K562 treated with DMSO at 1 percent for 24 hours (cell line): ENCODE results near the gene MEGF8. TPM values are rescaled to one million over a fixed set of nuclear protein-coding genes. Genes with fewer than 3 reads are reported as not detected.

ENCODE experiments used
- total RNA-seq: library from RNA; unstranded; fragments of 300-600 nt; gene quantifications from 2 replicates; pipeline ENCODE4 v1.2.3, GENCODE V29; 2022; ENCODE audit warnings: low read depth; ENCODE audit not compliant: insufficient read depth

Gene MEGF8, protein sequence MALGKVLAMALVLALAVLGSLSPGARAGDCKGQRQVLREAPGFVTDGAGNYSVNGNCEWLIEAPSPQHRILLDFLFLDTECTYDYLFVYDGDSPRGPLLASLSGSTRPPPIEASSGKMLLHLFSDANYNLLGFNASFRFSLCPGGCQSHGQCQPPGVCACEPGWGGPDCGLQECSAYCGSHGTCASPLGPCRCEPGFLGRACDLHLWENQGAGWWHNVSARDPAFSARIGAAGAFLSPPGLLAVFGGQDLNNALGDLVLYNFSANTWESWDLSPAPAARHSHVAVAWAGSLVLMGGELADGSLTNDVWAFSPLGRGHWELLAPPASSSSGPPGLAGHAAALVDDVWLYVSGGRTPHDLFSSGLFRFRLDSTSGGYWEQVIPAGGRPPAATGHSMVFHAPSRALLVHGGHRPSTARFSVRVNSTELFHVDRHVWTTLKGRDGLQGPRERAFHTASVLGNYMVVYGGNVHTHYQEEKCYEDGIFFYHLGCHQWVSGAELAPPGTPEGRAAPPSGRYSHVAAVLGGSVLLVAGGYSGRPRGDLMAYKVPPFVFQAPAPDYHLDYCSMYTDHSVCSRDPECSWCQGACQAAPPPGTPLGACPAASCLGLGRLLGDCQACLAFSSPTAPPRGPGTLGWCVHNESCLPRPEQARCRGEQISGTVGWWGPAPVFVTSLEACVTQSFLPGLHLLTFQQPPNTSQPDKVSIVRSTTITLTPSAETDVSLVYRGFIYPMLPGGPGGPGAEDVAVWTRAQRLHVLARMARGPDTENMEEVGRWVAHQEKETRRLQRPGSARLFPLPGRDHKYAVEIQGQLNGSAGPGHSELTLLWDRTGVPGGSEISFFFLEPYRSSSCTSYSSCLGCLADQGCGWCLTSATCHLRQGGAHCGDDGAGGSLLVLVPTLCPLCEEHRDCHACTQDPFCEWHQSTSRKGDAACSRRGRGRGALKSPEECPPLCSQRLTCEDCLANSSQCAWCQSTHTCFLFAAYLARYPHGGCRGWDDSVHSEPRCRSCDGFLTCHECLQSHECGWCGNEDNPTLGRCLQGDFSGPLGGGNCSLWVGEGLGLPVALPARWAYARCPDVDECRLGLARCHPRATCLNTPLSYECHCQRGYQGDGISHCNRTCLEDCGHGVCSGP (N-terminal part only)
- total RNA-seq: 23.2 and 23.4 TPM in 2 replicates

DNA sequence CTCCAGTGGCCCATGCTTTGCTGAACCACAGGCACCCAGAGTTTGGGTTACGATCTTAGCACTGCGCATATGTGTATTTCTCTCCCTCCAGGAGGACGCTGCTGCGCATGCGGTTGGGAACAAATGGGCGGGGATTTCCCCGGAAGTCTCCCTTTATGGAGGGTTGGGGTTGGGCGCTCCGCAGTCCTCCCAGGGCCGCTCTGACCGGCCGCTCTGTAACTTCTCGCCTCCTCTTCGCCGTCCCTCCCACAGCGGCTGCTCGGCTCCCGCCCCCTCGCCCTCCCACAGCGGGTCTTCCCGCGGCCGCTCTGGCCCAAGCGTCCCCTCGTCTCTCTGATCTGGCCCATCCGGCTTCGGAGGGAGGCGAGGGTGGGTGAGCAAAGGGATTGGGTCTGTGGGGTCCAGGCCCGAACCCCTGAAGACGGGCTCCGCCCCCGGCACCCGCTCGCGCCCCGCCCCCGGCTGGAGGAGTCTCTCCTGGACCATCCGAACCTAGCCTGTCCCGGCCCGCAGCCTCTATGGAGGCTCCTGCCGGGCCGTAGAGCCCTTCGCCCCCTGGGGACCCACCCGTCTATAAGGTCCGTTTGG is at the start of gene MEGF8:
TSS of gene MEGF8 (plus strand) at position 328 of the 588 bp plus-strand sequence. CDS start 609 bp downstream, outside the sequence.

DNA sequence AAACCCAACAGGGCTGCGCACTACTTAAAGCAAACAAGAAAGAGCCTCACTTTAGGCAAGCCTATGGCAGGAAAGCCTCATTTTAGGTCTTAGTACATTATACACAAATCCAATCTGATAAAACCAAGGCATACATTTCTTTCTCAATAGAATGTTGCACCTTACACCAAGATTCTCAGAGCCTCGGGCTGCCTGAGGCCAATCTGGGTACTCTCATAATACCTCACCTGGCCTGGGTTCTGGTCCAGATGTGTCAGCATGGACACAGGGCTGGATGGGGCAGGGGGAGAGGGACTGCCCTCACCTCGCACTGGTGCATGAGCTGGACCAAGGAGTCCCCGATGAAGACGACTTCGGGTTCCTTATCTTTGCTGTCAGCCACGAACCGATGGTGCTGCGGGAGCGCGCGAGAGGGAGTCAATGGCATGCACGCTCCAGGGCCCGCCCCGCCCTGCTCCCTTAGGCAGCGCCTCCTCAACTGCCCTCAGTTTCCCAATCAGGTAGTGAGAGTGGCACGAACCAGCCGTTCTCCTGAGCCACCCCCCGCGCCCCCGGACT is 23.7 kb upstream of the MEGF8 start, which contains the start of gene PRR19:
TSS of gene PRR19 (plus strand) at position 487 of the 558 bp plus-strand sequence. CDS start 7,453 bp downstream, outside the sequence.

DNA sequence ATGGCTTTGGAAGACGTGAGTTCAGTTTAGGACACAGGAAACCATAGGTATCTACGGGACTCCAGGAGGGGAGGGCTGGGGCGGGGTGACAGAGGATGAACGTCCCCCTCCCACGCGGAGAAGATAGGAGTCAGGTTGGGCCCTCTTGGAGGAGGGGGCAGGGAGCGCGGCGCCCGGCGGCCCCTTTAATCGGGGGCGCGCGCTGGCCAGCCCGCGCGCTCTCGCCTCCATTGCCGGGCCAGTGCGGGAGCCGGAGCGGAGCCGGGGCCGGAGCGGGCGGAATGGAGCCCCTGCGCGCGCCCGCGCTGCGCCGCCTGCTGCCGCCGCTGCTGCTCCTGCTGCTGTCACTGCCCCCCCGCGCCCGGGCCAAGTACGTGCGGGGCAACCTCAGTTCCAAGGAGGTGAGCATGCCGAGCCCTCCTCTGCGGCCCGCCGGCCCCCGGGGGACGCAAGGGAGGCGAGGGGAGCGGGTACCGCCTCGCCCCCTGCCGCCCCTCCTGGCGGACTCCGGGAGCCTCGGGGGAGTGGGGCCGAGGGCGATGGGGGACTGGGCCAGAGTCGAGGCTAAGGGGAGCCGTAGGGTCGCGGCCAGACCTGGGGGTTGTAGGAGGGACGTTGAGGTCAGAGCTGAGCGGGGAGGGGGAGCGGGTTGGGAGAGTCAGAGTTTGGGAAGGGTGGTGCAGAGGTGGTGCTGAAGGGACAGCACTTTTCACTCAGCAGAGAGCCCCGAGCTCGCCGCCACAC is 12.2 kb upstream of the MEGF8 start, which contains the start of gene TMEM145:
TSS of gene TMEM145 (plus strand) at position 214 of the 744 bp plus-strand sequence. CDS start at position 282, 68 bp downstream.

DNA sequence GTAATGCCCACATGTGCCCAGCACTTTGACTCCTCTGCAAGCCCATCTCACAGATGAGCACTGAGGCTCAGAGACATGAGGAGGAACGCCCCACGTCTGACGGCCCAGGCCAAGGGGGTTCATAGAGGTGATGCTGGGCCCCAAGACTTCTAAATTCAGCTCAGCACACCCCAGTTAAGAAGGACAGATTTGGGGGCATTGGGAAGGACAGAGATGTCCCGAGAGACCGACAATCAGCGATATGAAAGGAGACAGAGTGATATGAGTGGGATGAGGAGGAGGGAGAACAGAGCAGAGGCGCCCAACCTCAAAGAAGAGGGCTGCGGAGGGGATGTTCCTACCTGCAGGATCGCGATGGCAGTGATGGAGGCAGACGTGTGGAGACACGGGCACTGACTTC is 64.5 kb downstream of the MEGF8 start, which contains the start of gene CNFN:
TSS of gene CNFN (minus strand) at position 399 of the 400 bp plus-strand sequence. CDS start 1,260 bp downstream, outside the sequence.

DNA sequence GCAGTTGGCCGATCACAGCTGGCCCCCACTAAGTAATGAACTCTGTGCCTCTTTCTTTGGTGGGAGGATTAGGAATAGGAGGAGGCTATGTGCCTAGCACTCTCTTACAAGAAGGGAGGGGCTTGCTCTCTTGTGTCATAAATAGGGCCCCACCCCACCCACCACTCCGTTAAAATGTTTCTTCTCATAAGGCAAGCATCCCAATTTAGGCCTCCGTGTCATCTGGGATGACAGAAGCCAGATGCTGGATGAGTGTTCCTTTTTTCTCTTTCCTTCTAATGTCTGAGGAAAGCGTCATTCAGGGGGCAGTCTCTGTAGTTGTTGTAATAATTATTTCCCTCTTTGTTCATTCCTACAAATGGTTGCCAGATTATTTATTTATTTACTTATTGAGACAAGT is 101.9 kb downstream of the MEGF8 start, which contains the start of gene LIPE:
TSS of gene LIPE (minus strand) at position 76 of the 400 bp plus-strand sequence. CDS start 239 bp downstream, outside the sequence.

Other genes with a start within 250 kb of the MEGF8 start
- 31.0 and 34.9 TPM in 2 replicates for gene ZNF574, start 249.5 kb upstream of the MEGF8 start, total RNA-seq
- gene POU2F2, start 193.2 kb upstream of the MEGF8 start, total RNA-seq: 0.97 and 1.0 TPM in 2 replicates
- 65.1 and 72.9 TPM in 2 replicates for gene DEDD2, start 108.0 kb upstream of the MEGF8 start, total RNA-seq
- gene ZNF526, start 105.3 kb upstream of the MEGF8 start, total RNA-seq: 12.7 and 13.4 TPM in 2 replicates
- gene GSK3A, start 83.0 kb upstream of the MEGF8 start, total RNA-seq: 87.2 and 94.2 TPM in 2 replicates
- gene ERF, start 70.5 kb upstream of the MEGF8 start, total RNA-seq: 61.5 and 62.7 TPM in 2 replicates
- 51.8 and 58.5 TPM in 2 replicates for gene CIC, start 56.4 kb upstream of the MEGF8 start, total RNA-seq
- gene PRR19, start 23.5 kb upstream of the MEGF8 start, total RNA-seq: 0.42 and 0.78 TPM in 2 replicates
- gene PAFAH1B3, start 23.0 kb upstream of the MEGF8 start, total RNA-seq: 126 and 144 TPM in 2 replicates
- 0.80 TPM in 1 of 2 replicates, not detected in the other for gene TMEM145, start 12.3 kb upstream of the MEGF8 start, total RNA-seq
- 1.7 TPM in 1 of 2 replicates, not detected in the other for gene CNFN, start 64.7 kb downstream of the MEGF8 start, total RNA-seq
- not detected in 2 replicates for gene LIPE, start 101.8 kb downstream of the MEGF8 start, total RNA-seq
- gene CXCL17, start 117.3 kb downstream of the MEGF8 start, total RNA-seq: not detected in 2 replicates
- gene CEACAM1, start 202.8 kb downstream of the MEGF8 start, total RNA-seq: 2.3 and 3.2 TPM in 2 replicates